Liver (tissue), 3 donors: ENCODE data around the gene C2orf66.

ENCODE experiments used
- ATF3 ChIP-seq: IDR thresholded peaks from 2 replicates; pipeline ENCODE4 v1.6.1; 2016; ENCODE audit warnings: antibody characterized with exemption
- CTCF ChIP-seq: fragments of 150-350 bp; IDR thresholded peaks from 2 replicates; pipeline ENCODE4 v1.5.1; 2017; ENCODE audit warnings: improper control_type of control experiment, low read depth, low read length; ENCODE audit not compliant: missing input control
- EGR1 ChIP-seq, 2 donors: IDR thresholded peaks; 2 replicates each; pipeline ENCODE4 v1.6.1; 2016 to 2018; ENCODE audit warnings: antibody characterized with exemption in 2 of 2, low read depth in 2 of 2
- HNF4G ChIP-seq: IDR thresholded peaks from 2 replicates; pipeline ENCODE4 v1.6.1; 2016; ENCODE audit warnings: antibody characterized with exemption
- JUND ChIP-seq, 2 donors: IDR thresholded peaks; 2 replicates each; pipeline ENCODE4 v1.6.1; 2016; ENCODE audit warnings: antibody characterized with exemption in 2 of 2
- RAD21 ChIP-seq, 2 donors: IDR thresholded peaks; 2 replicates each; pipeline ENCODE4 v1.6.1; 2016; ENCODE audit warnings: antibody characterized with exemption in 2 of 2, mild to moderate bottlenecking in 2 of 2
- RXRA ChIP-seq, 2 donors: IDR thresholded peaks; 2 replicates each; pipeline ENCODE4 v1.6.1; 2017 to 2018; ENCODE audit warnings: antibody characterized with exemption in 2 of 2, mild to moderate bottlenecking in 1 of 2
- SP1 ChIP-seq: IDR thresholded peaks from 2 replicates; pipeline ENCODE4 v1.6.1; 2018; ENCODE audit warnings: antibody characterized with exemption, mild to moderate bottlenecking
- TAF1 ChIP-seq: conservative IDR thresholded peaks from 2 replicates; pipeline ENCODE4 v1.6.1; 2016; ENCODE audit warnings: antibody characterized with exemption, mild to moderate bottlenecking
- YY1 ChIP-seq: IDR thresholded peaks from 2 replicates; pipeline ENCODE4 v1.6.1; 2016; ENCODE audit warnings: antibody characterized with exemption, mild to moderate bottlenecking
- ZBTB33 ChIP-seq: IDR thresholded peaks from 2 replicates; pipeline ENCODE4 v1.6.1; 2016; ENCODE audit warnings: antibody characterized with exemption
- TF ChIP-seq, protein P1 (sequence below): IDR thresholded peaks from 2 replicates; pipeline ENCODE4 v1.6.1; 2016; ENCODE audit warnings: antibody characterized with exemption
- TF ChIP-seq, protein P2 (sequence below): IDR thresholded peaks from 2 replicates; pipeline ENCODE4 v1.6.1; 2016; ENCODE audit warnings: antibody characterized with exemption, mild to moderate bottlenecking
- donor health status: healthy.
- donor health status: healthy.

DNA sequence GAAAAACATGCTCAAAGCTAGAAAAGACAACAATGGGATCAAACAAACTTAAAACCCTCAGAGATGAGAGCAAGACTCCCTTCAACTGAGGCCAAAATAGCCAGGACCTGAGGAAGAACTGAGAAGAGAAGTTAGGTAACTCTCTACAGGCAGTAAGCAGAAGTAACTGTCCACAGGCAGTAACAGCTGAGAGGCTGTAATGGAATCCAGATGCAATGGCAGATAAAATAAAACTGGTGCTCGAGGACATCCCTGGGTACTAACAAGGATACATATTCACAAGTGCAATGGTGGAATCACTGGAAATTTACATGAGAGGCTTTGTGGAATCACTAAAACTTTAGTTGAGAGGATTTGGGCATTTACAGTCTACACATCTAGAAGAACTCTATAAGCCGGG, 30.4 kb upstream of the C2orf66 start:
- no peak for TF ChIP-seq JUND (IDR thresholded peaks at IDR 0.05)
- TF ChIP-seq CTCF: no peak
- TF ChIP-seq RXRA (IDR thresholded peaks at IDR 0.05): no peak
- no peak for TF ChIP-seq TAF1
- TF ChIP-seq EGR1 (IDR thresholded peaks at IDR 0.05; ENCODE audit: low read depth in 2 of 2): no peak
- TF ChIP-seq, protein P1, sequence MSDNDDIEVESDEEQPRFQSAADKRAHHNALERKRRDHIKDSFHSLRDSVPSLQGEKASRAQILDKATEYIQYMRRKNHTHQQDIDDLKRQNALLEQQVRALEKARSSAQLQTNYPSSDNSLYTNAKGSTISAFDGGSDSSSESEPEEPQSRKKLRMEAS: no peak
- no peak for TF ChIP-seq YY1
- TF ChIP-seq SP1: no peak
- TF ChIP-seq HNF4G: no peak
- no peak for TF ChIP-seq ATF3
- TF ChIP-seq, protein P2, sequence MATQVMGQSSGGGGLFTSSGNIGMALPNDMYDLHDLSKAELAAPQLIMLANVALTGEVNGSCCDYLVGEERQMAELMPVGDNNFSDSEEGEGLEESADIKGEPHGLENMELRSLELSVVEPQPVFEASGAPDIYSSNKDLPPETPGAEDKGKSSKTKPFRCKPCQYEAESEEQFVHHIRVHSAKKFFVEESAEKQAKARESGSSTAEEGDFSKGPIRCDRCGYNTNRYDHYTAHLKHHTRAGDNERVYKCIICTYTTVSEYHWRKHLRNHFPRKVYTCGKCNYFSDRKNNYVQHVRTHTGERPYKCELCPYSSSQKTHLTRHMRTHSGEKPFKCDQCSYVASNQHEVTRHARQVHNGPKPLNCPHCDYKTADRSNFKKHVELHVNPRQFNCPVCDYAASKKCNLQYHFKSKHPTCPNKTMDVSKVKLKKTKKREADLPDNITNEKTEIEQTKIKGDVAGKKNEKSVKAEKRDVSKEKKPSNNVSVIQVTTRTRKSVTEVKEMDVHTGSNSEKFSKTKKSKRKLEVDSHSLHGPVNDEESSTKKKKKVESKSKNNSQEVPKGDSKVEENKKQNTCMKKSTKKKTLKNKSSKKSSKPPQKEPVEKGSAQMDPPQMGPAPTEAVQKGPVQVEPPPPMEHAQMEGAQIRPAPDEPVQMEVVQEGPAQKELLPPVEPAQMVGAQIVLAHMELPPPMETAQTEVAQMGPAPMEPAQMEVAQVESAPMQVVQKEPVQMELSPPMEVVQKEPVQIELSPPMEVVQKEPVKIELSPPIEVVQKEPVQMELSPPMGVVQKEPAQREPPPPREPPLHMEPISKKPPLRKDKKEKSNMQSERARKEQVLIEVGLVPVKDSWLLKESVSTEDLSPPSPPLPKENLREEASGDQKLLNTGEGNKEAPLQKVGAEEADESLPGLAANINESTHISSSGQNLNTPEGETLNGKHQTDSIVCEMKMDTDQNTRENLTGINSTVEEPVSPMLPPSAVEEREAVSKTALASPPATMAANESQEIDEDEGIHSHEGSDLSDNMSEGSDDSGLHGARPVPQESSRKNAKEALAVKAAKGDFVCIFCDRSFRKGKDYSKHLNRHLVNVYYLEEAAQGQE: no peak
- no peak for TF ChIP-seq ZBTB33
- TF ChIP-seq RAD21 (IDR thresholded peaks at IDR 0.05): no peak
